H1 (cell line): Measurements from ENCODE around the gene SLC25A21. TPM values are rescaled to one million over a fixed set of nuclear protein-coding genes. Genes with fewer than 3 reads are reported as not detected.

Experiments used
- CTCF ChIA-PET: fragments of 300-600 bp; sonication (Branson Sonifier 250); formaldehyde crosslinking; loops from one replicate; lab custom pipeline; 2021; ENCODE audit not compliant: partially characterized antibody; lab: Charles Lee
- POLR2A ChIA-PET: fragments of 300-600 bp; sonication (Branson Sonifier 250); formaldehyde crosslinking; loops from one replicate; lab custom pipeline; 2021; ENCODE audit warnings: inconsistent platforms; ENCODE audit not compliant: partially characterized antibody; lab: Charles Lee
- DNase-seq, 2 experiments: peaks; one replicate each; pipeline versions ENCODE4 v3.0.0 to v3.0.0-alpha.2; 2010 to 2022; ENCODE audit warnings: low spot score in 2 of 2, low read depth in 1 of 2, mixed read lengths in 1 of 2
- FAIRE-seq: peaks from 2 replicates; lab custom pipeline; 2011; peaks lifted over from hg19 to GRCh38; lab: Jason Lieb, UNC
- H2AFZ ChIP-seq: 2 replicates; pipeline ENCODE4 v1.8.1; 2012; ENCODE audit warnings: low read length, inconsistent platforms
- H2AK5ac ChIP-seq: 2 replicates; pipeline ENCODE4 v1.6.1; 2013; ENCODE audit warnings: low read depth, low read length
- H2BK120ac ChIP-seq: replicated peaks from 2 replicates; pipeline ENCODE3; 2013; ENCODE audit warnings: low read depth, low read length, inconsistent platforms
- H2BK12ac ChIP-seq: 2 replicates; pipeline ENCODE4 v1.6.1; 2013; ENCODE audit warnings: low read depth, low read length
- H2BK15ac ChIP-seq: 2 replicates; pipeline ENCODE4 v1.6.1; 2013; ENCODE audit warnings: low read length
- H2BK20ac ChIP-seq: 2 replicates; pipeline ENCODE4 v1.6.1; 2013; ENCODE audit warnings: low read length
- H2BK5ac ChIP-seq: 2 replicates; pipeline ENCODE4 v1.6.1; 2013; ENCODE audit warnings: low read depth, low read length
- H3K14ac ChIP-seq: 2 replicates; pipeline ENCODE4 v1.6.1; 2013; ENCODE audit warnings: inconsistent platforms; ENCODE audit not compliant: insufficient read length
- H3K18ac ChIP-seq: 2 replicates; pipeline ENCODE4 v1.6.1; 2013; ENCODE audit warnings: low read length; ENCODE audit errors: extremely low read depth
- H3K23ac ChIP-seq: 2 replicates; pipeline ENCODE4 v1.6.1; 2013; ENCODE audit warnings: inconsistent platforms; ENCODE audit not compliant: insufficient read length
- H3K23me2 ChIP-seq: 2 replicates; pipeline ENCODE4 v1.6.1; 2013; ENCODE audit warnings: low read depth, low read length
- H3K27ac ChIP-seq: 2 replicates; pipeline ENCODE4 v1.6.1; 2011; ENCODE audit warnings: low read depth, low read length, inconsistent platforms
- H3K27me3 ChIP-seq, 4 experiments: replicated peaks in 1 of 4; 1 replicate in 1 of 4; 2 replicates in 3 of 4; pipeline versions ENCODE4 v1.6.1 to v1.8.1; 2011 to 2013; ENCODE audit warnings: low read length in 3 of 4, mild to moderate bottlenecking in 3 of 4, inconsistent platforms in 2 of 4, mixed read lengths in 2 of 4, moderate library complexity in 1 of 4; ENCODE audit not compliant: control insufficient read depth in 3 of 4, insufficient read depth in 3 of 4; ENCODE audit errors: extremely low read depth in 1 of 4
- H3K36me3 ChIP-seq, 4 experiments: 2 replicates each; pipeline versions ENCODE4 v1.6.1 to v1.8.1; 2011 to 2013; ENCODE audit warnings: mild to moderate bottlenecking in 4 of 4, low read length in 3 of 4, moderate library complexity in 2 of 4, control low read depth in 1 of 4, inconsistent platforms in 1 of 4; ENCODE audit not compliant: insufficient read depth in 4 of 4, control insufficient read depth in 2 of 4
- H3K4ac ChIP-seq: replicated peaks from 2 replicates; pipeline ENCODE3; 2013; ENCODE audit warnings: low read length, low read depth, mixed read lengths, inconsistent platforms; ENCODE audit not compliant: insufficient read length
- H3K4me1 ChIP-seq, 4 experiments: replicated peaks in 1 of 4; 1 replicate in 1 of 4; 2 replicates in 3 of 4; pipeline versions ENCODE4 v1.6.1 to v1.8.1; 2011 to 2013; ENCODE audit warnings: low read length in 3 of 4, inconsistent platforms in 2 of 4, mixed read lengths in 1 of 4; ENCODE audit not compliant: insufficient read depth in 4 of 4, control insufficient read depth in 3 of 4
- H3K4me2 ChIP-seq, 2 experiments: 2 replicates each; pipeline versions ENCODE4 v1.6.1 to v1.8.1; 2011 to 2013; ENCODE audit warnings: low read depth in 2 of 2, low read length in 2 of 2, control low read depth in 1 of 2, inconsistent platforms in 1 of 2, mild to moderate bottlenecking in 1 of 2; ENCODE audit not compliant: insufficient read depth in 1 of 2
- H3K4me3 ChIP-seq, 4 experiments: fragments of 200-600, 300-600 bp in 1 of 4; sonication (generic), shearing (Covaris generic), sonication (Bioruptor Twin) in 1 of 4; 2 replicates each; pipeline versions ENCODE4 v1.5.1 to v1.8.1; 2011 to 2016; ENCODE audit warnings: low read length in 4 of 4, low read depth in 3 of 4, control low read depth in 2 of 4, inconsistent platforms in 2 of 4, mild to moderate bottlenecking in 2 of 4, mixed read lengths in 1 of 4, moderate library complexity in 1 of 4; ENCODE audit not compliant: insufficient read depth in 2 of 4; ENCODE audit errors: extremely low read depth in 1 of 4
- H3K56ac ChIP-seq: replicated peaks from 2 replicates; pipeline ENCODE3; 2013; ENCODE audit warnings: low read depth, mild to moderate bottlenecking, mixed read lengths, low read length, inconsistent platforms; ENCODE audit not compliant: insufficient read length
- H3K79me1 ChIP-seq: 2 replicates; pipeline ENCODE4 v1.6.1; 2013; ENCODE audit warnings: low read depth, low read length, control low read depth
- H3K79me2 ChIP-seq, 2 experiments: 2 replicates each; pipeline versions ENCODE4 v1.6.1 to v1.8.1; 2012 to 2013; ENCODE audit warnings: low read length in 2 of 2, mild to moderate bottlenecking in 2 of 2, inconsistent platforms in 1 of 2; ENCODE audit not compliant: insufficient read depth in 2 of 2, control insufficient read depth in 1 of 2
- H3K9ac ChIP-seq, 4 experiments: replicated peaks in 1 of 4; 1 replicate in 1 of 4; 2 replicates in 3 of 4; pipeline versions ENCODE4 v1.6.1 to v1.8.1; 2011 to 2013; ENCODE audit warnings: low read depth in 3 of 4, low read length in 3 of 4, control low read depth in 2 of 4, mild to moderate bottlenecking in 2 of 4, moderate library complexity in 2 of 4, inconsistent platforms in 1 of 4; ENCODE audit errors: extremely low read depth in 1 of 4
- H3K9me3 ChIP-seq, 2 experiments: 2 replicates each; pipeline versions ENCODE4 v1.6.1 to v1.8.1; 2012 to 2013; ENCODE audit warnings: mild to moderate bottlenecking in 2 of 2, moderate library complexity in 2 of 2, control low read depth in 1 of 2, inconsistent platforms in 1 of 2, low read depth in 1 of 2, low read length in 1 of 2, mixed read lengths in 1 of 2; ENCODE audit not compliant: insufficient read depth in 2 of 2
- H4K20me1 ChIP-seq, 2 experiments: replicated peaks in 1 of 2; 2 replicates each; pipeline versions ENCODE3 to v1.8.1; 2011 to 2013; ENCODE audit warnings: inconsistent platforms in 2 of 2, low read length in 2 of 2, mild to moderate bottlenecking in 1 of 2; ENCODE audit not compliant: insufficient read depth in 2 of 2, control insufficient read depth in 1 of 2
- H4K5ac ChIP-seq: 2 replicates; pipeline ENCODE4 v1.6.1; 2013; ENCODE audit warnings: low read length, low read depth, mixed read lengths, inconsistent platforms; ENCODE audit not compliant: insufficient read length
- H4K8ac ChIP-seq: 2 replicates; pipeline ENCODE4 v1.8.0; 2013; ENCODE audit warnings: mild to moderate bottlenecking, moderate library complexity, low read length, inconsistent platforms; ENCODE audit not compliant: insufficient read depth; ENCODE audit errors: extremely low read depth
- H4K91ac ChIP-seq: replicated peaks from 2 replicates; pipeline ENCODE3; 2013; ENCODE audit warnings: low read length, mixed read lengths, inconsistent platforms; ENCODE audit not compliant: insufficient read length
- ATF3 ChIP-seq: IDR thresholded peaks from 2 replicates; pipeline ENCODE4 v1.6.1; 2011; ENCODE audit warnings: low read depth, mild to moderate bottlenecking, low read length; ENCODE audit not compliant: insufficient read depth
- BRCA1 ChIP-seq: IDR thresholded peaks from 2 replicates; pipeline ENCODE4 v1.6.1; 2012; ENCODE audit warnings: low read depth, low read length, improper control_type of control experiment
- CEBPB ChIP-seq: IDR thresholded peaks from 2 replicates; pipeline ENCODE4 v1.6.1; 2012; ENCODE audit warnings: low read depth, low read length
- EGR1 ChIP-seq: IDR thresholded peaks from 2 replicates; pipeline ENCODE4 v1.6.1; 2011; ENCODE audit warnings: low read depth, low read length, borderline replicate concordance
- EP300 ChIP-seq, 2 experiments: IDR thresholded peaks; 1 replicate in 1 of 2; 2 replicates in 1 of 2; pipeline ENCODE4 v1.6.1; 2011 to 2012; ENCODE audit warnings: low read depth in 2 of 2, low read length in 2 of 2, mild to moderate bottlenecking in 2 of 2, borderline replicate concordance in 1 of 2, inconsistent platforms in 1 of 2, moderate library complexity in 1 of 2
- KDM4A ChIP-seq: IDR thresholded peaks from one replicate; pipeline ENCODE4 v1.7.1; 2012; ENCODE audit warnings: low read depth, mild to moderate bottlenecking, moderate library complexity, low read length, inconsistent platforms; ENCODE audit not compliant: severe bottlenecking
- RFX5 ChIP-seq: IDR thresholded peaks from 2 replicates; pipeline ENCODE4 v1.6.1; 2011; ENCODE audit warnings: low read depth, low read length, improper control_type of control experiment, borderline replicate concordance
- SIN3A ChIP-seq, 2 experiments: IDR thresholded peaks in 1 of 2; conservative IDR thresholded peaks in 1 of 2; 2 replicates each; pipeline ENCODE4 v1.6.1; 2011 to 2012; ENCODE audit warnings: low read length in 2 of 2, improper control_type of control experiment in 1 of 2, low read depth in 1 of 2, mild to moderate bottlenecking in 1 of 2
- SIRT6 ChIP-seq: IDR thresholded peaks from one replicate; pipeline ENCODE4 v1.7.1; 2012; ENCODE audit warnings: low read length, inconsistent platforms
- ZNF274 ChIP-seq: IDR thresholded peaks from 2 replicates; pipeline ENCODE4 v1.7.0; 2012; ENCODE audit warnings: low read length, borderline replicate concordance; ENCODE audit errors: extremely low read depth
- WGBS, 2 experiments: shearing (Covaris generic) in 1 of 2; methylation state at CpG; one replicate each; pipeline versions ENCODE4 v1.1.6 to v1.1.7; 2013 to 2015; ENCODE audit warnings: low lambda C conversion rate in 2 of 2, mixed read lengths in 2 of 2, inconsistent platforms in 1 of 2, low coverage in 1 of 2, missing lambda C conversion rate in 1 of 2; ENCODE audit not compliant: insufficient replicate concordance in 2 of 2, insufficient coverage in 1 of 2, insufficient read length in 1 of 2; ENCODE audit errors: extremely low coverage in 1 of 2, missing lambda C conversion rate in 1 of 2; 5-methylcytosine and 5-hydroxymethylcytosine counted together
- polyA plus RNA-seq, 7 experiments: library from polyadenylated mRNA; depleted of rRNA in 3 of 7; stranded (reverse) in 5 of 7; unstranded in 2 of 7; fragments of >200 nt in 5 of 7; fragments of 200-250 nt in 2 of 7; gene quantifications; 1 replicate in 5 of 7; 2 replicates in 1 of 7; 4 replicates in 1 of 7; pipeline versions ENCODE4 v1.2.1 to v1.2.3, GENCODE V29; 2011 to 2013; ENCODE audit warnings: missing spikeins in 2 of 7, mixed read lengths in 2 of 7
- total RNA-seq: library from RNA; stranded (reverse); fragmentation: NEBNext Ultra II Directional; extraction: Animal tissue kit (Norgen Biotek cat#: 25700); gene quantifications from 2 replicates; pipeline ENCODE4 v1.2.1, GENCODE V29; 2021

The SLC25A21 gene
- total and polyA plus RNA-seq, 2 of the 8 experiments (the other 6 are each of a cell fraction or from before 2014, with no cell fraction given), result 6.9 to 15.7 TPM

GRCh38 chr14:36818246-36818645, 354.2 kb downstream of the SLC25A21 start:
- 58% methylated on average over 2 of the region's 2 CpGs; no CpG with 5 or more reads in 1 of the 2 experiments for WGBS, 2 experiments
- Histone ChIP-seq H3K4me3 (no peak overlapping the region), H2BK120ac (no peak overlapping the region), H2BK15ac (no peak overlapping the region), H3K79me2 (no peaks in the 10 kb centered on the region), H2BK12ac (no peak overlapping the region), H4K5ac (no peak overlapping the region), H3K27ac (no peak overlapping the region), H2AK5ac (no peak overlapping the region), H3K18ac (no peak overlapping the region), H2BK20ac (no peak overlapping the region), H3K9me3 (no peaks in the 10 kb centered on the region), H3K4me2 (no peak overlapping the region), H3K36me3 (no peaks in the 10 kb centered on the region), H3K9ac (no peak overlapping the region), H3K23me2 (no peaks in the 10 kb centered on the region), H2BK5ac (no peak overlapping the region), H4K91ac (no peak overlapping the region), H4K20me1 (no peaks in the 10 kb centered on the region), H4K8ac (no peak overlapping the region), H3K4ac (no peak overlapping the region), H3K23ac (no peak overlapping the region), H3K27me3 (no peaks in the 10 kb centered on the region), H3K56ac (no peak overlapping the region), H3K4me1 (no peaks in the 10 kb centered on the region), H2AFZ (no peak overlapping the region), H3K14ac (no peak overlapping the region), H3K79me1 (no peaks in the 10 kb centered on the region)
- DNase-seq (no peak), FAIRE-seq (no peak)
- POLR2A ChIA-PET, result no interaction called here
- TF ChIP-seq SIN3A (conservative IDR thresholded peaks at IDR 0.05 in 1 of 2, IDR thresholded peaks at IDR 0.05 in 1 of 2; ENCODE audit: low read depth in 1 of 2, low read length in 2 of 2), result no peak
- no peak for TF ChIP-seq EP300 (IDR thresholded peaks at IDR 0.05; ENCODE audit: borderline replicate concordance in 1 of 2, low read depth in 2 of 2, low read length in 2 of 2)
- no peak for TF ChIP-seq ATF3
- no peak for TF ChIP-seq ZNF274
- no peak for TF ChIP-seq CEBPB
- no peak for TF ChIP-seq EGR1
- no peak for TF ChIP-seq RFX5
- TF ChIP-seq BRCA1, result no peak
- TF ChIP-seq SIRT6, result no peak
- TF ChIP-seq KDM4A, result no peak
- CTCF ChIA-PET, result interaction anchor here (1.0 to 1.2 kb wide), 4 partner anchors 8 to 123 kb away, joined by 3 to 4 read pairs (median 3); no protein-coding TSS in a partner anchor
